Liver (tissue), 9 donors: ENCODE measurements around the gene STAT6. TPM values are rescaled to one million over a fixed set of nuclear protein-coding genes. Genes with fewer than 3 reads are reported as not detected.

Source experiments
- DNase-seq: peaks from one replicate; pipeline ENCODE4 v3.0.0-alpha.2; 2017; ENCODE audit warnings: low spot score
- H3K27ac ChIP-seq, 2 donors: one replicate each; pipeline ENCODE4 v1.7.0; 2013; ENCODE audit warnings: inconsistent platforms in 2 of 2, low read length in 2 of 2, control low read depth in 1 of 2, low read depth in 1 of 2, mild to moderate bottlenecking in 1 of 2
- H3K27me3 ChIP-seq, 4 donors: one replicate each; pipeline versions ENCODE4 v1.6.1 to v1.7.0; 2013; ENCODE audit warnings: low read length in 3 of 4, inconsistent platforms in 1 of 4, mild to moderate bottlenecking in 1 of 4, moderate library complexity in 1 of 4; ENCODE audit not compliant: control insufficient read depth in 4 of 4, insufficient read depth in 4 of 4
- H3K36me3 ChIP-seq, 4 donors: one replicate each; pipeline versions ENCODE4 v1.6.1 to v1.7.0; 2013; ENCODE audit warnings: low read length in 3 of 4, mild to moderate bottlenecking in 3 of 4, low read depth in 1 of 4, moderate library complexity in 1 of 4; ENCODE audit not compliant: control insufficient read depth in 4 of 4, insufficient read depth in 3 of 4
- H3K4me1 ChIP-seq, 4 donors: one replicate each; pipeline versions ENCODE4 v1.6.1 to v1.7.0; 2013; ENCODE audit warnings: low read length in 3 of 4, mild to moderate bottlenecking in 3 of 4, moderate library complexity in 1 of 4; ENCODE audit not compliant: control insufficient read depth in 4 of 4, insufficient read depth in 4 of 4
- H3K4me3 ChIP-seq, 3 donors: one replicate each; pipeline versions ENCODE4 v1.6.1 to v1.7.0; 2013; ENCODE audit warnings: low read length in 3 of 3, control low read depth in 1 of 3, low read depth in 1 of 3, mild to moderate bottlenecking in 1 of 3
- H3K9ac ChIP-seq, 2 donors: one replicate each; pipeline ENCODE4 v1.7.0; 2013; ENCODE audit warnings: low read length in 2 of 2, mild to moderate bottlenecking in 2 of 2, moderate library complexity in 2 of 2, control low read depth in 1 of 2, low read depth in 1 of 2
- H3K9me3 ChIP-seq, 4 donors: one replicate each; pipeline versions ENCODE4 v1.6.1 to v1.7.0; 2013; ENCODE audit warnings: low read length in 3 of 4; ENCODE audit not compliant: control insufficient read depth in 4 of 4
- CTCF ChIP-seq: fragments of 150-350 bp; IDR thresholded peaks from 2 replicates; pipeline ENCODE4 v1.5.1; 2017; ENCODE audit warnings: improper control_type of control experiment, low read depth, low read length; ENCODE audit not compliant: missing input control
- EGR1 ChIP-seq, 2 donors: IDR thresholded peaks; 2 replicates each; pipeline ENCODE4 v1.6.1; 2016 to 2018; ENCODE audit warnings: antibody characterized with exemption in 2 of 2, low read depth in 2 of 2
- FOXA1 ChIP-seq: IDR thresholded peaks from 2 replicates; pipeline ENCODE4 v1.6.1; 2016; ENCODE audit warnings: antibody characterized with exemption
- FOXA2 ChIP-seq: IDR thresholded peaks from 2 replicates; pipeline ENCODE4 v1.6.1; 2016; ENCODE audit warnings: antibody characterized with exemption
- GABPA ChIP-seq, 2 donors: IDR thresholded peaks in 1 of 2; conservative IDR thresholded peaks in 1 of 2; 2 replicates each; pipeline ENCODE4 v1.6.1; 2016; ENCODE audit warnings: antibody characterized with exemption in 2 of 2, mild to moderate bottlenecking in 1 of 2, moderate library complexity in 1 of 2
- HNF4A ChIP-seq, 2 donors: conservative IDR thresholded peaks; 2 replicates each; pipeline ENCODE4 v1.6.1; 2016; ENCODE audit warnings: antibody characterized with exemption in 2 of 2, mild to moderate bottlenecking in 2 of 2
- HNF4G ChIP-seq: IDR thresholded peaks from 2 replicates; pipeline ENCODE4 v1.6.1; 2016; ENCODE audit warnings: antibody characterized with exemption
- JUND ChIP-seq, 2 donors: IDR thresholded peaks; 2 replicates each; pipeline ENCODE4 v1.6.1; 2016; ENCODE audit warnings: antibody characterized with exemption in 2 of 2
- MAX ChIP-seq: IDR thresholded peaks from 2 replicates; pipeline ENCODE4 v1.6.1; 2016; ENCODE audit warnings: antibody characterized with exemption
- NR2F2 ChIP-seq: IDR thresholded peaks from 2 replicates; pipeline ENCODE4 v1.6.1; 2016; ENCODE audit warnings: antibody characterized with exemption
- RAD21 ChIP-seq, 2 donors: IDR thresholded peaks; 2 replicates each; pipeline ENCODE4 v1.6.1; 2016; ENCODE audit warnings: antibody characterized with exemption in 2 of 2, mild to moderate bottlenecking in 2 of 2
- REST ChIP-seq: IDR thresholded peaks from 2 replicates; pipeline ENCODE4 v1.6.1; 2016; ENCODE audit warnings: antibody characterized with exemption, mild to moderate bottlenecking
- RXRA ChIP-seq, 2 donors: IDR thresholded peaks; 2 replicates each; pipeline ENCODE4 v1.6.1; 2017 to 2018; ENCODE audit warnings: antibody characterized with exemption in 2 of 2, mild to moderate bottlenecking in 1 of 2
- SP1 ChIP-seq: IDR thresholded peaks from 2 replicates; pipeline ENCODE4 v1.6.1; 2018; ENCODE audit warnings: antibody characterized with exemption, mild to moderate bottlenecking
- TAF1 ChIP-seq: conservative IDR thresholded peaks from 2 replicates; pipeline ENCODE4 v1.6.1; 2016; ENCODE audit warnings: antibody characterized with exemption, mild to moderate bottlenecking
- YY1 ChIP-seq: IDR thresholded peaks from 2 replicates; pipeline ENCODE4 v1.6.1; 2016; ENCODE audit warnings: antibody characterized with exemption, mild to moderate bottlenecking
- ZBTB33 ChIP-seq: IDR thresholded peaks from 2 replicates; pipeline ENCODE4 v1.6.1; 2016; ENCODE audit warnings: antibody characterized with exemption
- WGBS: extraction: QIAGEN DNeasy Blood & Tissue Kit; methylation state at CpG from one replicate; pipeline ENCODE4 v1.1.7; 2013; 5-methylcytosine and 5-hydroxymethylcytosine counted together
- polyA plus RNA-seq, 2 donors: library from polyadenylated mRNA; stranded (reverse) in 1 of 2; unstranded in 1 of 2; fragments of 200-250 nt in 1 of 2; fragments of >200 nt in 1 of 2; fragmentation: Nextera tagmentation in 1 of 2; extraction: Ambion mirVana in 1 of 2; gene quantifications; one replicate each; pipeline versions ENCODE4 v1.2.1 to v1.2.3, GENCODE V29; 2013 to 2015
- total RNA-seq, 2 donors: library from RNA; depleted of rRNA; stranded (reverse); fragments of >200 nt; gene quantifications; one replicate each; pipeline ENCODE4 v1.2.3, GENCODE V29; 2014
- TF ChIP-seq, protein P1 (sequence below): IDR thresholded peaks from 2 replicates; pipeline ENCODE4 v1.6.1; 2016; ENCODE audit warnings: antibody characterized with exemption
- donor health status: healthy.
- donor health status: healthy.
- donor health status: healthy.
- donor health status: healthy.
- donor health status: healthy.

The STAT6 gene
- total and polyA plus RNA-seq, 4 donors: 27.4 to 57.4 (median 43.6) TPM

DNA sequence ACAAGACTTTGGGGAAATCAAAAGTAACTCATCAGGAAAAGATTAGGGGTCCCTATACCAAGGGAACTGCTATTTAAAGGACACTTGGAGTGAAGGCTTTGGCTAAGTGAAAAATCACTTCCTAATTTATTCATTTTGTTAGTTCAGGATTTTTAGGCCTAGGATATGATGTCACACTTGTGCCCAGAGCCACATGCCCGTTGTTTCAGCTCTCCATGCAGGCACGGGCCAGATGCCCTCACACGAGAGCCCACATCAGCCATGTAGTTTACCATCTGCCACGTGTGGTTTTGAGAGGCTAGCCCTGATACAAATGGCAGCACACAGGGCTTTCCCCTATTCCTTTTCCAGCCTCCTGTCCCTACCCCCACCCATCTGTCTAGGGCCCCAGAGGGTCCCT, 48.1 kb upstream of the STAT6 start:
- Histone ChIP-seq H3K36me3 (peaks cover 40 to 90% (median 70%) of the 10 kb centered on the region in 4 donors), H3K27ac (no peak overlapping the region)

More for the DNA sequence above, 48.1 kb upstream of the STAT6 start:
- Histone ChIP-seq H3K27me3 (no peaks in the 10 kb centered on the region), H3K9ac (no peak overlapping the region), H3K4me1 (peaks cover 0 to 18% (median 4%) of the 10 kb centered on the region in 4 donors), H3K9me3 (no peaks in the 10 kb centered on the region), H3K4me3 (no peak overlapping the region)
- 79% methylated on average over 4 of the region's 4 CpGs for WGBS
- DNase-seq: no peak
- no peak for TF ChIP-seq EGR1 (IDR thresholded peaks at IDR 0.05; ENCODE audit: low read depth in 2 of 2)
- no peak for TF ChIP-seq REST
- TF ChIP-seq, protein P1, sequence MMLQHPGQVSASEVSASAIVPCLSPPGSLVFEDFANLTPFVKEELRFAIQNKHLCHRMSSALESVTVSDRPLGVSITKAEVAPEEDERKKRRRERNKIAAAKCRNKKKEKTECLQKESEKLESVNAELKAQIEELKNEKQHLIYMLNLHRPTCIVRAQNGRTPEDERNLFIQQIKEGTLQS: no peak
- TF ChIP-seq YY1: no peak
- no peak for TF ChIP-seq HNF4G
- no peak for TF ChIP-seq TAF1
- no peak for TF ChIP-seq FOXA1
- no peak for TF ChIP-seq ZBTB33
- TF ChIP-seq JUND (IDR thresholded peaks at IDR 0.05): no peak
- TF ChIP-seq RAD21 (IDR thresholded peaks at IDR 0.05): no peak
- no peak for TF ChIP-seq NR2F2
- TF ChIP-seq MAX: no peak
- TF ChIP-seq CTCF: no peak
- TF ChIP-seq GABPA (IDR thresholded peaks at IDR 0.05 in 1 of 2, conservative IDR thresholded peaks at IDR 0.05 in 1 of 2): no peak
- no peak for TF ChIP-seq FOXA2
- no peak for TF ChIP-seq HNF4A (conservative IDR thresholded peaks at IDR 0.05)
- no peak for TF ChIP-seq RXRA (IDR thresholded peaks at IDR 0.05)
- no peak for TF ChIP-seq SP1
